ENCODE data around the gene CATSPER3.

GRCh38 chr5:135035678-135036030 is 67.9 kb downstream of the CATSPER3 start:
- TF ChIP-seq CTCF (conservative IDR thresholded peaks at IDR 0.05; ENCODE audit: low read depth, low read length) (no peak), EZH2 (IDR thresholded peaks at IDR 0.05; ENCODE audit: low read length, unreplicated experiment) (no peak), EZH2phosphoT487 (IDR thresholded peaks at IDR 0.05; ENCODE audit: borderline replicate concordance, low read length) (no peak)

All from PC-3 (cell line).